Panc1 (cell line): ENCODE data around the gene MKKS.

Source experiments
- POLR2AphosphoS5 ChIP-seq: IDR thresholded peaks from 2 replicates; pipeline ENCODE4 v1.6.1; 2012; ENCODE audit warnings: mild to moderate bottlenecking, low read depth, low read length, moderate library complexity
- TF ChIP-seq, protein P1 (sequence below): fragments of 450-650 bp; IDR thresholded peaks from 2 replicates; pipeline ENCODE4 v1.5.1; 2017; ENCODE audit warnings: mild to moderate bottlenecking

DNA sequence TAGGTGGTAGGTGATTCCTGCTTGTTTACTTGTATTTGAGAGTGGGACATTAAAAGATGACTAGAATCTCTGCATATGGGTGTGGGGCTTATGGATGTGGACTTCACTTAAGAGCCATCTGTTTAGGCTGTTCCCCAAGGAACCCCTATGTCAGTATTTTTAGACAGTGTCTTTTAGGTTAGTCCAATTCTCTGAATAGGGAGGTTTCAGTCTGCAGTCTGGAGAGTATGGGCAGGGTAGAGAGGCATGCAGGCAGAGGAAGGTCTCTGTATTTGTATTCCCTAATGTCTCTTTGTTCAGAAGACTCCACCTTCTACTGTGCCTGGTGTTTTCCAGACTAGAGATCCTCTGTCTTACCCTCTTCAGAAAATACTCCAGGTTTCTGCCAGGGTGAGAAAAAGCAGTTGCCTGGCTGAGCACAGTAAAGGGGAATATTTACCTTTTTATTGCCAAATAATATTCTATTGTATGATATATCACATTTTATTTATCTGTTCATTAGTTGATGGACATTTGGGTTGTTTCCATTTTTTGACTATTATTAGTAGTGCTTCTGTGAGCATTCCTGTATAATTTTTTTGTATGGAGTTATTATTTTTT lies 20.2 kb upstream of the MKKS start:
- TF ChIP-seq, protein P1, sequence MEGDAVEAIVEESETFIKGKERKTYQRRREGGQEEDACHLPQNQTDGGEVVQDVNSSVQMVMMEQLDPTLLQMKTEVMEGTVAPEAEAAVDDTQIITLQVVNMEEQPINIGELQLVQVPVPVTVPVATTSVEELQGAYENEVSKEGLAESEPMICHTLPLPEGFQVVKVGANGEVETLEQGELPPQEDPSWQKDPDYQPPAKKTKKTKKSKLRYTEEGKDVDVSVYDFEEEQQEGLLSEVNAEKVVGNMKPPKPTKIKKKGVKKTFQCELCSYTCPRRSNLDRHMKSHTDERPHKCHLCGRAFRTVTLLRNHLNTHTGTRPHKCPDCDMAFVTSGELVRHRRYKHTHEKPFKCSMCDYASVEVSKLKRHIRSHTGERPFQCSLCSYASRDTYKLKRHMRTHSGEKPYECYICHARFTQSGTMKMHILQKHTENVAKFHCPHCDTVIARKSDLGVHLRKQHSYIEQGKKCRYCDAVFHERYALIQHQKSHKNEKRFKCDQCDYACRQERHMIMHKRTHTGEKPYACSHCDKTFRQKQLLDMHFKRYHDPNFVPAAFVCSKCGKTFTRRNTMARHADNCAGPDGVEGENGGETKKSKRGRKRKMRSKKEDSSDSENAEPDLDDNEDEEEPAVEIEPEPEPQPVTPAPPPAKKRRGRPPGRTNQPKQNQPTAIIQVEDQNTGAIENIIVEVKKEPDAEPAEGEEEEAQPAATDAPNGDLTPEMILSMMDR, result no peak
- TF ChIP-seq POLR2AphosphoS5, result no peak
